HEK293T (cell line): ENCODE data around the gene ZDHHC16.

Experiments
- ARNT ChIP-seq: fragments of 450-650 bp; IDR thresholded peaks from 2 replicates; pipeline ENCODE4 v1.6.1; 2017; ENCODE audit warnings: mild to moderate bottlenecking
- FOXM1 ChIP-seq: fragments of 450-650 bp; IDR thresholded peaks from 2 replicates; pipeline ENCODE4 v1.6.1; 2017; ENCODE audit warnings: mild to moderate bottlenecking, borderline replicate concordance
- L3MBTL2 ChIP-seq: fragments of 450-650 bp; conservative IDR thresholded peaks from 2 replicates; pipeline ENCODE4 v1.6.1; 2016; ENCODE audit warnings: mild to moderate bottlenecking
- SP1 ChIP-seq: fragments of 450-650 bp; IDR thresholded peaks from 2 replicates; pipeline ENCODE4 v1.6.1; 2017
- ZNF384 ChIP-seq: fragments of 450-650 bp; IDR thresholded peaks from 2 replicates; pipeline ENCODE4 v1.6.1; 2016

- TF ChIP-seq FOXM1 (no peak), ZNF384 (no peak), L3MBTL2 (no peak), ARNT (no peak), SP1 (no peak)
These were observed 60.4 kb downstream of the ZDHHC16 start for GRCh38 chr10:97506199-97506991.
